Hair follicular keratinocyte (primary cell): ENCODE results near the gene FSTL3. TPM values are rescaled to one million over a fixed set of nuclear protein-coding genes. Genes with fewer than 3 reads are reported as not detected.

Source experiments
- total RNA-seq: library from RNA; depleted of rRNA; stranded (reverse); fragments of >200 nt; gene quantifications from 2 replicates; pipeline ENCODE4 v1.2.3, GENCODE V29; 2015

The FSTL3 gene
- total RNA-seq = 259 and 303 TPM in 2 replicates

DNA sequence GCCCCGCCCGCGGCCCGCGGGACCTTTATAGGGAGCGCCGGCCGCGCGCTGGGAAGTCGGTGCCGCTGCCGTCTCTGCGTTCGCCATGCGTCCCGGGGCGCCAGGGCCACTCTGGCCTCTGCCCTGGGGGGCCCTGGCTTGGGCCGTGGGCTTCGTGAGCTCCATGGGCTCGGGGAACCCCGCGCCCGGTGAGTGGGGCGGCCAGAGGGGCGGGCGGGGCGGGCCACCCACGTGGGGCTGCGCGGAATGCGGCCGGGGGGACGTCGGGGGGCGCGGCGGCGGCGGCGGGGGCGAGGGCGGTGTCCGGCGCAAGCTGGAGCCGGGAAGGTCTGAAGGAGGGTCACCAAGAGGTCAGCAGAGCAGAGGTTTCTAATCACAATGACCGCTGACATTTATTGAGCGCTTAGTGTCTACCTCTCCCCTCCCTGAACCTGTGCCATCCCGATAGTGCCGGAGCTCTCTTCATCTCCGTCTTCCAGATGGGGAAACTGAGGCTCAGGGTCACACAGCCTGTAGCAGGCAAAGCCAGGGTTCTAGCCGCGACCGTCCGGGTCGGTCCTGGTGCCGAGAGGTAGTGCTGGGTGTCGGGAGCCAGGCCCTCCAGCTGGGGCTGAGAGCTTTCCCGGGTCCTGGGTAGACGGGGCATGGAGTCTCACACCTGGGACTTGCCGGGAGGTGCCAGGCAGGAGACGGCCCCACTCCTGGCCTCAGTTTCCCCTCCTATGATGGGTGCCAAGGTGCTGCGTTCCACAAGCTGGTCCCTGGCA is at the start of gene FSTL3:
Gene FSTL3 (plus strand): TSS at position 54 of the 767 bp plus-strand sequence. CDS start 32 bp downstream, at position 86.

DNA sequence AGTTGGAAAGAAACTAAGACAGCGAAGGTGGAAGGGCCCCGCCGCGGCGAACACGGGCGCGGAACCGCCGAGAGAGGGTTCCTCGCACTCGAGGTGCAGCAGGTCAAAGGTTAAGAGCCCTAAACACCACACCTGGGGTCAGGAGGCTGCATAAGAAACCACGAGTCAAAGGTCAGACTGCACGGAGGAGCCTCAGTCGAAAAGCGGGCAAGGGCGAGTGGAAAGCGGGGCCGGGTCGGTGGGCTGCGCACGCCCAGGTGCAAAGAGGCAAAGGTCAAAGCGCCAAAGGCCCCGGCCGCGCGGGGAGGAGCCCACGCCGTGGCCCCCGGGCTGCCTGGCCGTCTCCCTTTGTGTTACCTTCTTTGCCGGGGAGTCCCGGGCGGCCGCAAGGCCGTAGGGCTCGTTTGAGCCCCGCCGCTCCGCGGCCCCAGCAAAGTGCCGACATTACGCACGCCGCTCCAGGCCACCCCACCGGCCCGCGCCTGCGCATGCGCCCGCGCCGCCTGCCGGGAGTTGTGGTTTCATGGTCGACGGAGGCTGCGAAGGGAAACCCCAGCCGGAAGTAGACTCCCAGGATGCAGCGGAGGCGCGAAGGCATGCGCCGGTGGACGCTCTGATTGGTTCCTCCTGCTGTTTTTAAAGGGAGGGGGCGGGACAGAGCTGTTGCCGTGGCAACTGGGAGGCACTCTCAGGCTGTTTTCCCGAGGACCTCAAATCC is 43.0 kb upstream of the FSTL3 start, which contains the start of gene POLRMT:
Gene POLRMT (minus strand): TSS at position 470 of the 718 bp plus-strand sequence. CDS start 25 bp downstream, at position 445.

DNA sequence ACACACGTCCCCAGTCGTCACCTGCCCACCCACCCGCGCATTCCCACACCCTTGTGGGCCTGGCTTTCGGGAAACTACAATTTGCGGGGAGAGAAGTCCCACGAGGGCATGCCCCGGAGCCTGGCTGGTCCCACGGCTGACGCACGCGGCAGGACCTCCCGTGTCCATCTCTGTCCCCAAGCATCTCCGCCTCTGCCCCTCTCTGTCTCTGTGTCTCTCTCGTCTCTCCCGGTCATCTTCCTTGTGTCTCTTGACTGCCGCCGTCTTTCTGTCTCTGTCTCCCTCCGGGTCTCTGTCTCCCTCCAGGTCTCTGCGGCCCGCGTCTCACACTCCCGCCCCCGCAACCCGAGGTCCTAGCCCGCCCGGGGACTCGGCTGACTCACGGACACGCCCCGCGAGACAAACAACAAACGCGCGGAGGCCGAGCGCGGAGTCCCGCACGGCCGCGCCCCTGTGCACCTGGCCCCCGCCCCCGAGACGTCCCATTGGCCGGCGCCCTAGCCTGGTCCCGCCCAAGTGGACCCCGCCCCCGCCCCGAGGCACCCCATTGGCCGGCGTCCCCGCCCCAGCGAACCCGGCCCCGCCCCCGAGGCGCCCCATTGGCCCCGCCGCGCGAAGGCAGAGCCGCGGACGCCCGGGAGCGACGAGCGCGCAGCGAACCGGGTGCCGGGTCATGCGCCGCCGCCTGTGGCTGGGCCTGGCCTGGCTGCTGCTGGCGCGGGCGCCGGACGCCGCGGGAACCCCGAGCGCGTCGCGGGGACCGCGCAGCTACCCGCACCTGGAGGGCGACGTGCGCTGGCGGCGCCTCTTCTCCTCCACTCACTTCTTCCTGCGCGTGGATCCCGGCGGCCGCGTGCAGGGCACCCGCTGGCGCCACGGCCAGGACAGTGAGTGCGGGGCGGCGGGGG is 36.7 kb upstream of the FSTL3 start, which contains the start of gene FGF22:
Gene FGF22 (plus strand): TSS at position 627 of the 908 bp plus-strand sequence. CDS start 47 bp downstream, at position 674.

DNA sequence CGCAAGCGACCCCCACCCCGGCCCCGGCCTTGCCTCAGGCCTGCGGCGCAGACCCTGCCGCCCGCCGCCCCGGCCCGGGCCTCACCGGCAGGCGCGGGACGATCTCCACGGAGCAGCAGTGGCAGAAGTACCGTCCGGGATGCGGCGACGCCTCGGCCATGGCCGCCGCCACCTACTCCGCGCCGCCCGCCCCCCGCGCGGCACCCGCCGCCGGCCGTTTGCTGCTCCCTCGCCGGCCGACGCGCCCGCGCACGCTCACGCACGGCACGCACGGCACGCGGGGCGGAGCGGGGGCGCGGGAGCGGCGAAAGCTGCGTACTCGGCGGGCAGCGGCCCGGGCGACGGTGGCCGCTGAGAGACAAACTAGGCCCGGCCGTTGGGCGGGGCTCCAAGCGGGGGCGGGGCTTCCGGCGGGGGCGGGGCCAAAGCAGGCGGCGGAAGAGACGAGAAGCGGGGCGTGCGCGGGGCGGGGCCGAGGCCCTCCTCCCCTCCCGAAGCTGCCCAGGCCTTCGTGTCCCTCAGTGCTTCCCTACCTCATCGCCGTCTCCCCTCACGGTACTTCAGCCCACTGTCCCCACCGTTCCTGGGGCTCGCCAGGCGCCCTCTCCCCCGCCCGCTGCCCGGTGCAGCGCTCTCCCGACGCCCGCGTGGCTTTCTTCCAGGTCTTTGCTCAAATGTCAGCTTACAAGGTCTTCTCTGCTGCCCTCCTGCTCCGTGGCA is 13.1 kb upstream of the FSTL3 start, which contains the start of gene RNF126:
Gene RNF126 (minus strand): TSS at position 253 of the 720 bp plus-strand sequence. CDS start 93 bp downstream, at position 160.

DNA sequence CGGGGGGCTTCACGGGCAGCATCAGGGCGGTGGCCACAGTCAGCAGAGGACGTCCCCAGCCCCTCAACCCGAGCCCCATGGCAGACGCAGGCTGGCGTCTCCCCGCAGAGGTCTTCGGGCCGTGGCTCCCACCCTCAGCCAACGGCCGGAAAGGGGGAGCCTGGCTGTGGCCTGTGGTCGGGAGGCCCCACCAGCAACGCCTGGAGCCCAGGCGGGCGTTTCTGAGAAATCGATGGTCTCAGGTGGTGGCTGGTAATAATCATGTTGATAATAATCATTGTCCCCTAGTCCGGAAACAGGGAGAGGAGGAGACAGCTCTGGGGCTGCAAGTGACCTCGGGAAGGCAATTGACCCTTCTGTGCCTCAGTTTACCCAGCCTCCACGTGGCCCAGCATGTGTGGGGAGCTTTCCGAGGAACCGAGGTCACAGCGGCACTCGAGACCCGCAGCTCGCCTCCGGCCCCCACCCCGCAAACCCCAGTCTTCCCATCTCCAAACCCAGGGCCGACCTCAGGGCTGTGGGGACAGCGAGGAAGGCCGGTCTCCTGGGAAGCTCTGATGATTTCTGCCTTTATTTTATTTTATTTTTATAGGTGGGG is 19.3 kb downstream of the FSTL3 start, which contains the start of gene PRSS57:
Gene PRSS57 (minus strand): TSS at position 101 of the 598 bp plus-strand sequence. CDS start 22 bp downstream, at position 79.

DNA sequence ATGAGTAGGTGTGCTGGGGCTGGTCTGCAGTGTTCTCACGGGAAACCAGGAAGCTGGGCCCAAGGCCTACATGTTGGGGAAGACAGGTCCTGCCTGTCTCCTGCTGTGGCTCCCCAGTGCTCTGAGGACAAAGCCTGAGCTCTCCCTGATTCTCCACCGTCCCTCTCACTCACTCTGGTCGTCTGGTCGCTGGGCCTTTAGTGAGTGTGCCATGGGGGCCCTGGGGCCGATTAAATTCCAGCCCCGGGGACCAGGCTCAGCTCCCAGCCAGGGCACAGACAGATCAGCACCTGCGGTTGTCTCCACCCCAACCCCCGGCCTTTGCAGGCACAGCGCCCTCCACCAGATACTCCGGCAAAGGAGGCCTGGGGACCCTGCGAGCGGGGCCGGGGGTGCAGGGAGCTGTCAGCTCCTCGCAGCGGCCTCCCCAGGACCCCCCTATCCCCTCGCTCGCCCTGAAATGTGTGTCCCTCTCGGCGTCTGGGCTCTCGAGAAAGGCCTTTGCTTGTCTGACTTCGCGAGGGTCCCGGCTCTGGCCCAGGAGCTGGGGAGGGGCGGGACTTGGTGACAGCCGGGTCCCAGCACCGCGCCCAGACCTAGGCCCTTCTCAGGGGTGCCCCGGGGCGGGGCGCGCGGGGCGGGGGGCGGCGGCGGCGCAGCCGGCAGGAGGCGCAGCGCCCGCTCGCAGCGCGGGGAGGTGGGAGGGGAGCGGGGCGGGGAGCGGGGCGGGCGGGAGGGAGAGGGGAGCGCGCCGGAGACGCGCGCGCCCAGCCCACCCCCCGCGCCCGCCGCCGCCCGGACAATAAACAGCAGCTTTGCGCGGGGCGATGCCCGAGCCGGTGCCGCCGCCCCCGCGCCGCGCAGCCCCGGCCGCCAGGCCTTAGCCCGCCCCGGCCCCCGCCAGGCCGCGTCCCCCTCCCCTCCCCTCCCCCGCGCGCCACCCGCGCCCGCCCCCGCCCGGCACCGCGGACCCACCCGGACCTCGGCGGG is 32.3 kb downstream of the FSTL3 start, which contains the start of gene PALM:
Gene PALM (plus strand): TSS at position 782 of the 990 bp plus-strand sequence. CDS start 212 bp downstream, outside the sequence.

Other genes starting within 250 kb of the FSTL3 start
- gene SHC2, start 215.4 kb upstream of the FSTL3 start, total RNA-seq = 0.08 TPM in 1 of 2 replicates, not detected in the other
- gene MADCAM1, start 179.9 kb upstream of the FSTL3 start, total RNA-seq = not detected in 2 replicates
- gene TPGS1, start 168.9 kb upstream of the FSTL3 start, total RNA-seq = 42.6 and 50.3 TPM in 2 replicates
- 105 and 109 TPM in 2 replicates for gene CDC34, start 144.6 kb upstream of the FSTL3 start, total RNA-seq
- not detected in 2 replicates for gene GZMM, start 132.3 kb upstream of the FSTL3 start, total RNA-seq
- 721 and 787 TPM in 2 replicates for gene BSG, start 103.8 kb upstream of the FSTL3 start, total RNA-seq
- gene HCN2, start 86.5 kb upstream of the FSTL3 start, total RNA-seq = 0.08 TPM in 1 of 2 replicates, not detected in the other
- 26.4 and 36.2 TPM in 2 replicates for gene POLRMT, start 42.9 kb upstream of the FSTL3 start, total RNA-seq
- not detected in 2 replicates for gene FGF22, start 36.5 kb upstream of the FSTL3 start, total RNA-seq
- 126 and 152 TPM in 2 replicates for gene RNF126, start 13.2 kb upstream of the FSTL3 start, total RNA-seq
- not detected in 2 replicates for gene PRSS57, start 19.1 kb downstream of the FSTL3 start, total RNA-seq
- gene PALM, start 32.5 kb downstream of the FSTL3 start, total RNA-seq = 0.11 TPM in 1 of 2 replicates, not detected in the other
- 7.2 and 12.6 TPM in 2 replicates for gene MISP, start 74.7 kb downstream of the FSTL3 start, total RNA-seq
- 216 and 283 TPM in 2 replicates for gene PTBP1, start 121.1 kb downstream of the FSTL3 start, total RNA-seq
- 0.27 TPM in 1 of 2 replicates, not detected in the other for gene PLPPR3, start 145.6 kb downstream of the FSTL3 start, total RNA-seq
- gene AZU1, start 151.4 kb downstream of the FSTL3 start, total RNA-seq = not detected in 2 replicates
- gene PRTN3, start 164.6 kb downstream of the FSTL3 start, total RNA-seq = not detected in 2 replicates
- gene ELANE, start 175.9 kb downstream of the FSTL3 start, total RNA-seq = not detected in 2 replicates
- 0.55 TPM in 1 of 2 replicates, not detected in the other for gene CFD, start 183.3 kb downstream of the FSTL3 start, total RNA-seq
- 33.8 and 34.7 TPM in 2 replicates for gene MED16, start 216.8 kb downstream of the FSTL3 start, total RNA-seq
- not detected in 2 replicates for gene RNU6-9, start 217.1 kb downstream of the FSTL3 start, total RNA-seq
- gene R3HDM4, start 236.8 kb downstream of the FSTL3 start, total RNA-seq = 60.8 and 91.1 TPM in 2 replicates
- not detected in 2 replicates for gene KISS1R, start 240.9 kb downstream of the FSTL3 start, total RNA-seq
- 4.5 and 4.8 TPM in 2 replicates for gene ARID3A, start 249.6 kb downstream of the FSTL3 start, total RNA-seq